ENCODE results near the gene KCTD16.

Gene KCTD16

GRCh38 chr5:144463481-144464223, 293.0 kb downstream of the KCTD16 start:
- DNase-seq (ENCODE audit: low spot score) = no peak

GRCh38 chr5:144464306-144464705, 293.6 kb downstream of the KCTD16 start:
- DNase-seq (ENCODE audit: low spot score) = no peak

GRCh38 chr5:144465441-144465840, 294.8 kb downstream of the KCTD16 start:
- no peak for DNase-seq (ENCODE audit: low spot score)

- peak; percentile 15 for DNase-seq (ENCODE audit: low spot score)
Observed at GRCh38 chr5:144467792-144468191, 297.1 kb downstream of the KCTD16 start.

- DNase-seq (ENCODE audit: low spot score) = no peak
Observed at GRCh38 chr5:144468571-144468970, 297.9 kb downstream of the KCTD16 start.

GRCh38 chr5:144469106-144469505, 298.4 kb downstream of the KCTD16 start:
- no peak for DNase-seq (ENCODE audit: low spot score)

- DNase-seq (ENCODE audit: low spot score) = no peak
Observed at GRCh38 chr5:144472221-144472620, 301.5 kb downstream of the KCTD16 start.

- no peak for DNase-seq (ENCODE audit: low spot score)
Observed at GRCh38 chr5:144473650-144474049, 303.0 kb downstream of the KCTD16 start.

GRCh38 chr5:144478565-144478964, 307.9 kb downstream of the KCTD16 start:
- DNase-seq (ENCODE audit: low spot score) = no peak

GRCh38 chr5:144481861-144482260, 311.2 kb downstream of the KCTD16 start:
- no peak for DNase-seq (ENCODE audit: low spot score)

GRCh38 chr5:144484124-144484897, 313.6 kb downstream of the KCTD16 start:
- DNase-seq (ENCODE audit: low spot score) = no peak

GRCh38 chr5:144485540-144485939, 314.9 kb downstream of the KCTD16 start:
- no peak for DNase-seq (ENCODE audit: low spot score)

- DNase-seq (ENCODE audit: low spot score) = no peak
Observed at GRCh38 chr5:144487207-144487606, 316.5 kb downstream of the KCTD16 start.

- DNase-seq (ENCODE audit: low spot score) = no peak
Observed at GRCh38 chr5:144487761-144488160, 317.1 kb downstream of the KCTD16 start.

GRCh38 chr5:144503123-144503522, 332.4 kb downstream of the KCTD16 start:
- DNase-seq (ENCODE audit: low spot score) = no peak

- no peak for DNase-seq (ENCODE audit: low spot score)
Observed at GRCh38 chr5:144504929-144505577, 334.4 kb downstream of the KCTD16 start.

- no peak for DNase-seq (ENCODE audit: low spot score)
Observed at GRCh38 chr5:144510845-144511579, 340.3 kb downstream of the KCTD16 start.

GRCh38 chr5:144511580-144512072, 341.0 kb downstream of the KCTD16 start:
- DNase-seq (ENCODE audit: low spot score) = no peak

GRCh38 chr5:144522698-144523097, 352.0 kb downstream of the KCTD16 start:
- DNase-seq (ENCODE audit: low spot score) = no peak

GRCh38 chr5:144525000-144525399, 354.3 kb downstream of the KCTD16 start:
- no peak for DNase-seq (ENCODE audit: low spot score)

- no peak for DNase-seq (ENCODE audit: low spot score)
Observed at GRCh38 chr5:144531188-144531587, 360.5 kb downstream of the KCTD16 start.

All from kidney capillary endothelial cell (primary cell).